HUDEP-2 (cell line): ENCODE data around the gene MEG3.

Source experiments
- DNase-seq, 76 experiments: peaks; one replicate each; lab custom pipeline; 2025; ENCODE audit not compliant: unreplicated experiment in 76 of 76; lab: John Stamatoyannopoulos, UW

The MEG3 gene

DNA sequence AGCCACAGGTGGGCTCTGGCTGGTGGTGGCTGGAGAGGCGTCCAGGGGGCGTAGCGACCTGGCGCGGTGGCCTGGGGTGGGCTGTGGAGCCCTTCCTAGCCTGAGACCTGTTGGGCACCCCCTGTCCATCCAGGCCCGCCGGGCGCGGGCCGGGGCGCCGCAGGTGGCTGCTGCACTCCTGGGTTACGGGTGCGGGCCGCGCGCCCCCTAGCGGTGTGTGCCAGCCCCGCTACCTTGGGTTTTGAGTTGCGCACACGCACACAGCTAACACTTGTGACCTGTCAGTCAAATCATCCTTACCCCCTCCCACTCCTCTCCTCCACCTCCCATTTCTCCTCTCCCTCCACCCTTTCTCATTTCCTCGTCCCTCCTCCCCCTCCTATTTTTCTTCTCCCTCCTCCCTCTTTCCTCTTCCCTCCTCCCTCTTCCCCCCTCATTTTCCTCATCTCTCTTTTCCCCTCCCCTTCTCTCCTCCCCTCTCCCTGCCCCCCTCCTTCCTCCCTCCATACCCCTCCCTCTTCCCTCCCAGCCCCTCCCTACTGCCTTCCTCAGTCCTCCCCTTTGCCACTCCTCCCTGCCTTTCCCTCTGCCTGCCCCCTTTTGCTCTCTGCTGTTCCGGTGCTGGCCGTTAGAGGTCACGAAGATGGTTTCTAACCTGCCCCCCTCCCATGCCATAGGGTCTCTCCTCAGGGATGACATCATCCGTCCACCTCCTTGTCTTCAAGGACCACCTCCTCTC is 2.3 kb downstream of the MEG3 start:
- DNase-seq: no peak

DNA sequence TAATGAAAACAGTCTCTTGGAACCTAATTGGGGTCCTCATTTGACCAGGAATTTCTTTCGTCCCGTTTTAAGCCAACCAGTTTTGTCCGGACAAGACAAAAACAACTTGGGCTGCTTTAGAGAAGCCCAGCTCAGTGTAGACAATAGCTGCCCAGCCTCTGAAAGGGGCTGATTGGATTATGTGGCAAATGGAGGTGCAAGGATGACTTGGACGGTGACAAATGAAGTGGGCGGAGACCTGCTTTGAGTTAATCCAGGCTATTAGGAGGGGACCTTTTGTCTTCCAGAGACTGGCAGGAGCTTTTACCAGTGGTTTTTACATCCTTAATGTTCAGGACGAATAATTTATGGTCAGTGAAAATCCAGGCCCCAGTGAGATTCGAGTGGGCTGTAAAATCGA is 4.8 kb downstream of the MEG3 start:
- DNase-seq: no peak

DNA sequence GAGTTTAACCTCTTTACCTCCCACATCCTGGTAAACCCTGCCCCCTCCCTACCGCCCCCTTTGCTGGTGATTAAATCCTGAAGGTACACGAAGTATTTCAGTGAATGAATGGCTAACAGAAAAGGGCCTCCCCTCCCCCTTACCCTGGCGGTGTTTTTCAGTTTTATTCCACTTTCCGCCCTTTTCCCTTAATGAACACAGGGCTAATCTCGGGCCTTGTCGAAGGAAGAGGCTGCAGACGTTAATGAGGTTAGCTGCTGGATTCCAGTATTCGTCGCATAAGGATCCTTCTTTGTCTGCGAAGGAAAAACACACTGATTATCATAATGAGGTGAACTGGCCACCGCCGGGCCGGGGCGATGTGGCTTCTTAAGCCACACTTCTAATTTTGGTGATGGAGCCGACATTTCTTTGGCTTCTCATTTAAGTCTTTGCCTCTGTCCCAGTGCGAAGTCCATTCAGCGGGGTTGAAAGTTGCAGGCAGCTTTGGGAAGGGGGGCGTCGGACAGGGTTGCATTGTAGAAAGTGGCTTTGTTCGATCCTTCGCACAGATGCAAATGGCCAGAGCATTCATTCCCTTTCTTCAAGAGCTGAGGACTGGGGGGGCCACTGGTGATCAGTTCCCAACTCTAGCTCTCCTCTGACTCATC is 6.5 kb downstream of the MEG3 start:
- DNase-seq: no peak

DNA sequence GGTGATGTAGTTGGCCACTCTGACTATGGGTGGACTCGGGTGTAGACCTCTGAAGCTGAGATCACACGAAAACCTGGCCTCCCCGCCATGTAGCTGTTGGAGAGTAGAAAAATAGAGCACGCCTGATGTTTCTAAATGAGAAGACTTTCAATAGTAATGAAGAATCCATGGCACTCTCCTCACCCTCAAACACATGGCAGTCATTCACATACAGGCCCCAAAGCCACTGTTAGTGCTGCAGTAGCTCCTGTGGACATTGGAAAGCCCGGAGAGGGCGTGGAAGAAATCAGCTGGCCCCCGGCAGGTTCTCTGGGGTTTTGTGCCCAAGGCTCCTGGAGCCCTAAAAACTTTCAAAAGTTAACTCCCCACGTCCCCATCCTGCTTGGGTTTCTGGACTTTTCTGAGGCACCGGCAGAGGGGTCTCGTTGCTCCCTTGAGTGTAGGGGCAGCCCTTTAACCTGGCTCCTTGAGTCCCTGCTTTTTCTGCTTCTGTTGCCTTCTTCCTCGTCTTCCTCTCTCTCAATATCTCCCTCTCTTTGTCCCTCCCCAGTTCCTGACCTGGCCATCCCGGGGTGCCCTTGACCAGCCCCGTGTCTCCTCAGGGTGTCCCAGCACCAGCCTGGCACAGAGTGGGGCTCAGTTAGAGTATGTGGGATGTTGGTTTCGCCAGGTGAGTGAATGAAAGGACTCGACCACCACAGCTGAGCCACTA is 8.3 kb downstream of the MEG3 start:
- no peak for DNase-seq

DNA sequence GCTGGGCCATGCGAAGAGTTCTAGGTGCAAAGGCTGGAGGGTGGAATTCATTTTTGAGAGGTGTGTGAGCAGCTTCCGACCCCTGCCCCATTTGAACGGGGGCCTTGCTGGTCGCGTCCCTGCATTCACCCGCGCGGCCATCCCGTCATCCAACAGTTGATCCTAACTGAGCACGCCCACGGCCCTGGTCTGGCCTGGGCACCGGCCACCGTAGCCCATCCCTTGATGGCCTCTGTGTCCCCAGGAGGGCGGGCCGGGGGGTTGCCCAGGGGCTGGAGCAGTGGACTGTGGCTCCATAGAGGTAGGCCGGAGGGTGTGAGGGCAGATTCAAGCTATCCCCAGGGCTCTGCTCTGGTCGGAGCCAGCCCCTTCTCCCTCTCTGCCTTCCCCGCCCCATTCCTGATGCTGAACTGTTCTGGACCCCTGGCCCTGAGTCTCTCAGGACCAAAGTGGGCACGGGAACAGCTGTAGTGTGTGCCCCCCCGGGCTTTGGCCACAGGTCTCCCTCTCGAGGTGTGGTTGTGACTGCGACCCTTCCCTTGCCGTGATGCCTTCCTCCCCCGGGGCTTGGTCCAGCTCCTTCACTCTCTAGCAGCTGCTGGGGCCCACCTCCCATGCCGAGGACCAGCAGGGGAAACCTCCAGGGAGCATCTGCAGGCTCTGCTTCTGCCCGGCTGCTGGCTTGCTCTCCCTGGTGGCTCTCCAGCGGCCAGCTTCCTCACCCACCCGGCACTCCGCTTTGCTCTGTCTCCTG is 9.1 kb downstream of the MEG3 start:
- DNase-seq: no peak

DNA sequence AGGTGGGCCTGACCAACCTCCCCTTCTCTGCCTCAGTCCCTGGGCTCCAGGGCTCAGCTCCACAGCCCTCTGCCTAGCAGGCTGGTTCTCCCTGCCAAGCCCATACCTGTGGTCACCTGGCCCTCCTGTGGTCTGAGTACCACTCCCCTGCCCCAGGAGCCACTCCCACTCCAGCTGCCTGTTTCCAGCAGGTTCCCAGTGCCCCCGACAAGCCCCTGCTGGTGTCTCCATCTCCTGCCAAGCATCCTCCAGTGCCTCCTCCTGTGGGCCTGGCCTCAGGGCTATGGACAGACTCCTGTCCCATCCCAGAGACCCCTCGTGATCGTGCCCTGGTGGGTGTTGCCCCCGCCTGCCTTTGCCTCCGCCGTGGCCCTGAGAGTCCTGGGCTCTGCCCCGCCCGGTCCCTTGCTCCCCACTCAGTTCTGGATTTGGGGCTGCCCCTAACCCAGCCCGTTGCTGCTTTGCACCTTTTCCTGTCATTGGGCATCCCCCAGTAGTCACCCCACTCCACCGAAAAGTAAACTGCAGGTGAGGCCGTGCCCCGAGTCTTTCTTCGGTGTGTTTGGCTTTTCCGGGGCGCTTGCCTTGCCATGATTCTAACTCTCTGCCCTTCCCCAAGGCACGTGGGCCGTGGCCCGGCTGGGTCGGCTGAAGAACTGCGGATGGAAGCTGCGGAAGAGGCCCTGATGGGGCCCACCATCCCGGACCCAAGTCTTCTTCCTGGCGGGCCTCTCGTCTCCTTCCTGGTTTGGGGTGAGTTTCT is 9.8 kb downstream of the MEG3 start:
- DNase-seq: no peak

DNA sequence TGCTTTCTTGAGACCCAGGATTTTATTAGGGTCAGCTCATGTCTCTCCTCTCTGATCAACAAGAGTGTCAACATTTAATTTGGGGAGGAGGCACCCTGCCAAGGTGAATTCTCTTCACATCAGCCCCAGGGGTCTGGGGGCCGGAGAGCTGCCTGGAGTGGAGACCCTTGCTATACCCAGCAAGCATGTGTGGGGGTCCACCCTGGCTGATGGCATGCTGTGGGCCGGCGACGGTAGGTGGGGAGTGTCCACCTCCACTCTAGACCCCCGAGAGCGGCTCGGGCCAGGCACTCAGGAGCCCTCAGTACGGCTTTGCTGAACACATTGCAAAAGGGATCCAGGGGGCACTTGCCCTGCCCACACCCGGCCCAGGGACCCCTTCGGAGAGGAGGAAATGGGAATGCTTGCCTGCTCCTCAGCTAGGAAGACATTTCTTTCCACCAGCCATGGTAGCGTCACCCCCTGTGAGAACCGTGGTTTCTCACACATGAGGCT is 10.4 kb downstream of the MEG3 start:
- DNase-seq: no peak

DNA sequence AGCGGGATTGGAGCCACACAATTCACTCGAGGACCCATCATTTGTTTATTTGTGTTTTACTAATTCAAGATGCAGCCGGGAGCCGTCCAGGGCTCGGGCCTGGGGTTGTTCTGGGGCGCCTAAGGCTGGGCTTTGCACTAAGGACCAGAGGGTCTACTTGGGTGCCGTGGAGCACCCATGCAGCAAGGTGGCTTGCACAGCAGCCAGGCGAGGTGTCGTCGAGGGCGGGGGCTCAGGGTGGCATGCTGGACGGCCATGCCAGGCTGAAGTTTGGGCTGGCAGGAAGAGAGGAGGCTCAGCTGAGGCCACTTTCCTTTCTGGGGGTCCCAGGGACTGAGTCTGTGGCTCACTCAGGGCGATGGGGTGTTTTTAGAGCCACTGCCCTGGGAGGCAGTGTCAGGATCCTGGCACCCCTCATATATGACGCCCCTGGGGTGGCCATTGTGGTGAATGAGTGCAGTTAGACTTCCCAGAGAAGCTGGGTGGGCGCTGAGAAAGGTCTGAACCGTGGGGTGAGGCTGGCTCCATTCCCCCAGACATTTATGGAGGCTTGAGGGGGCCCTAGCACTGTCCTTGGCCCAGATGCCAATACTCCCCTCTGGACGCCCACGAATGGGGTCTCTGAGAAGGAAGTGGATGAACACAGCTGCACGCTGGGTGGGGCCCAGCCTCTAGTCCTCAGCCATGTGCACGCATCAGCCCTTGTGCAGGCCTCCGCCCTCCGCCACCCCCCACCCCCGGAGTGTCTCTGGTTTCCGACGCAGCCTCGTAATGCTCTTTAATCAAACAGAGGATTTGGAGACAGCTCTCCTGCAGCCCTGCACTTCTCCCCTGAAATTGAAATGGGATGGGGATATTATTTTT is 11.3 kb downstream of the MEG3 start:
- no peak for DNase-seq

DNA sequence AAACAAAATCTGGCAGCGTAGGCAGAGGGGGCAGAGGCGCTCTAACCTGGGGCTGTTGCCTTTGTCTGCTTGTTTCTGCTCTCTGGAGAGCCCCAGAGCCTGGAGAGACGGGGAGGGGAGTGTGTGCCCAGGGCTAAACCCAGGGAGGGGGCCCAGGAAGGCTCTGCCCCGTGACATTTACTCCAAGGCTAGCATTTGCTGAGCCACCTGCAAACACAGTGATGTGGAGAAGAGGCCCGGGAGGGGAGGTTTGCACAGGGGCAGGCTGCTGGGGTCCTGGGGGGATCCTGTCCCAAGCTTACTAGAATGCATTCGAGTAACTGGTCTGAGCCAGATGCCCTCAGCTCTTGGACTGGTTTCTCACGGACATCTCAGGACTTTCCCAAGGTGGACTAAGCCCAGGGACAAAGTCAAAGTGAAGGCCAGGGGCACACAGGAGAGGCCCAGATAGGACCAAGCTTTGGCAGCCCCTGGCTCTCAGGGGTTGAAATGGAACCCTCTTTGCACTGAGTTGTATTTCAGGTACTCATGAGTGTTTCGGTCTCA is 12.0 kb downstream of the MEG3 start:
- no peak for DNase-seq

DNA sequence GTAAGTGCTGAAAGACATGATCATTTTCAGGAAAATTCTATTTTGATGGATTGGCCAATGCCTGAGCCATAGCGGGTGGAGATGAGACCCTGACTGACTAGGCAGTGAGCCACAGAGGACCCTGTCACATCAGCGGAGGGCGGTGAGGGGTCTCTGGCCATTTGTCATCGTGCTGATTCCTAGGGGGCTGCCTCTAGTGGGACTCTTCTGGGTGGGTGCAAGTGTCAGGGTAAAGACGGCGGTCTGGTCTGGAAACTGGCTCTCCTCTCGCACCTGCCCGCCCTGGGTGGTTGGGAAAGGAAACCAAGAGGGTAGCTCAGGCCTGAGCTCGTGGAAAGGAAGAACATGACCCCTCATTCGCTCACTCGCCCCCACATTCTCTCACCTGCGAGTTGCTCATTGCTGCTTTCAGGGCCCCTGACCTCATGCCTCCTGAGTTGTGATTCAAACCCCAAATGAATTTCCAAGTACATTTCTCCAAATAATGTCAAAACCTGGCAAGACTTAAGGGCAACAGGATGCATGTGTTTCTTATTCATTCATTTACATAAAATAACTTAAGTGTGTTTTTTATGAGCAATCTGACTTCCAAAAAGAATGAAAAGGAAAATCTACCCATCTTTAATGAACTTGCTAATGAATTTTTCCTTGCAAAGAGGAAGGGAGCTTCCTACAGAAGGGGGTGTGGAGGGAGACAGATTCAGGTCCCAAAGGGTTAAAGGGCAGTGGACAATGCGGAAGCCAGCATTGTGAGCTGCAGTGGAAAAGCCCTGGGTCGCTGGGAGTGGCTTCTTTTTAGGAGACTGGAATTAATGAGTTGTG is 12.8 kb downstream of the MEG3 start:
- DNase-seq: no peak

DNA sequence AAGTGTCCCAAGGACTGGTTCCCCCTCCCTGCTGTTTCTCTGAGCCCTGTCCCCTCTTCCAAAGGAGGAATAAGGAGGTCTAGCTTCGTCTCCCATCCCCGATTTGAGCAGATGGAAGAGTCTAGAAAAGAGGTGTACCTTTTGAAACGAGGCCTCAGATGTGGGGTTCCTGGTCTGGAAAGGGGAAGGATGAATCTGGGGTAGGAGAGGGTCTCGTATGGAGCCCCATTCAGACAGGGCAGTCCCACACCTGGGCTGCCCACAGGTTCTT is 13.3 kb downstream of the MEG3 start:
- no peak for DNase-seq

DNA sequence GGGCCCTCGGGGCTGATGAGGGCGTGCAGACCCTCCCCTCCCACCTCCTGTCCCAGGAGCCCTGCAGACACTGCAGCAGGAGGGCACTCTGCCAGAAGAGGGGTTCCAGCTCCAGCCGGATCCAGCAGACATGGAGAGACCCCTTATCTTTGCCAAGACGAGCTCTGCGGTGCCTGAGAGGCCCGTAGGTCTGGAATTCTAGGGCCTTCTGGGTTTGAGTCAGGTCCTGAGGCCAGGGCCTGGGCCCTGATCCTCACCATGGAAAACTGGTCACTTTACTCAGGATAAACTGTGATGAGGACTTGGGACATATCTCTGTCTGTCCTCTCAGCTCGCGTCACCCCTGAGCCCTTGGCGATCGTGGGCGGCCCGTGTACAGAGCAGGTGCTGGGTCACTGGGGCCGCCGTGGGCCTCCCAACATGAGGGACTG is 13.8 kb downstream of the MEG3 start:
- no peak for DNase-seq

DNA sequence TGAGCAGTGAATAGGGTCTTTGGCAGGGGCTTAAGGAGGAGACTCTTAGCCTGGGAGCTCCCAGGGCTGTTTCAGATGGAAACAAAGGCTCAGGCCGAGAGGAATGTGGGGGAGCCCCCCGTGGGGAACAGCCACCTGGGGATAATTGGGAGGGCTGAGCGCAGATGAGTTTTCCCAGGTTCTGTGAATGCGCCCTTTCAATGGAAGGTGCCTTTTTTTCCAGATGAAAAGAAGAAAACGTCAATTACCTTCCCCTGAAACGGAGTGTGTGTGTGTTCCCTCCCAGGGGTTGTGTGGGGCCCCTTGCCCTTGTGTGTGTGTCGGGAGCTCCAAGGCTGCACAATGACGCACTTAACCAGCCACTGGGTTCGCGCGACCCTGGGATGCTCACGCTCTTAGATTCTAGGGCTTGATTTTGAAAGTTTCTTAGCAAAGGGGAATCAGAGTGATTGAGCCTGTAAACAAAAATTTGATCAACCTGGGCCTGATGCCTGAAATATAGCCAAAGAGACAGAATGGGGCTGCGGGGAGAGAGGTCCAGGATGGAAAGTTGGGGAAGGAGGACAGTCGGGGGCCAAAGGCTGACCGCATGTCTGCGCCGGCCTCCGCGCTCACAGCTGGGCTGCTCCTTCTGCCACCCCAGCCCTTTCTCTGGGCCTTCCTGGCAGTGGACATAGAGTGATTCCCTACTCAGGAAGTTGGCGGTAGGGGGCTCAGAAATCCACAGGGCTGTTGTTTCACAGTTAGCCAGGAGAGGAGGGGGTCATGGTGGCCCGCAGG is 14.6 kb downstream of the MEG3 start:
- DNase-seq: no peak

DNA sequence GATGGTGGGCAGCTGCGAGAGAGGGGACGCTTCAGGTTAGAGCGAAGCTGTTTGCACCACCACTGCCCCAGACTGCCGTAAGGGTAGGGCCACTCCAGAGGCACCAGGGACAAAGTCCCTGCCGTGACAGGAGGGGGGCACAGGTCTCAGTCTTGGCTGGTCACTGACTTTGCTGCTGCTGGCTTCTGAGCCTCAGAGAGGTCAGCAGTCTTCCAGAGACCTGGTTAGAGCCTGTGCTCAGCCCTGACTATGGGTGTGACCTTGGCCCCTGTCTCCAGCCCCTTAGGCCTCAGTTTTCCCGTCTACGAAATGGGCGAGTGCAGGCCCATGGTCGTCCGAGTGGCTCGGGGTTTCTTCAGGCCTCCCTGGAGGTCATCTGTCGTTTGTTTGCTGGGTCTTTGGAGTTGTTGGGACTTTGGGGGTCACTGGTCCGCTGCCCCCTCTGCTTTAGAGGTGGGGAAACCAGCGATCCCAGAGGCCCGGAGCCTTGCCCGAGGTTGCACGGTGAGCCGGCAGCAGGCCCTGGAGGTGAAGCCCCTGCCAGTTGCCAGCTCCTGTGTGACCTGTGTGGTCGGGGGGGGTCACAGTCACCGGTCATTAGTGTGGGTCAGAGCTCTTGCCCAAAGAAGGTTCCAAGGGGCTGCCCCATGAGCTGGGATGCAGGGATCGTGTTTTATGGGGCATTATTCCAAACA is 15.3 kb downstream of the MEG3 start:
- no peak for DNase-seq

DNA sequence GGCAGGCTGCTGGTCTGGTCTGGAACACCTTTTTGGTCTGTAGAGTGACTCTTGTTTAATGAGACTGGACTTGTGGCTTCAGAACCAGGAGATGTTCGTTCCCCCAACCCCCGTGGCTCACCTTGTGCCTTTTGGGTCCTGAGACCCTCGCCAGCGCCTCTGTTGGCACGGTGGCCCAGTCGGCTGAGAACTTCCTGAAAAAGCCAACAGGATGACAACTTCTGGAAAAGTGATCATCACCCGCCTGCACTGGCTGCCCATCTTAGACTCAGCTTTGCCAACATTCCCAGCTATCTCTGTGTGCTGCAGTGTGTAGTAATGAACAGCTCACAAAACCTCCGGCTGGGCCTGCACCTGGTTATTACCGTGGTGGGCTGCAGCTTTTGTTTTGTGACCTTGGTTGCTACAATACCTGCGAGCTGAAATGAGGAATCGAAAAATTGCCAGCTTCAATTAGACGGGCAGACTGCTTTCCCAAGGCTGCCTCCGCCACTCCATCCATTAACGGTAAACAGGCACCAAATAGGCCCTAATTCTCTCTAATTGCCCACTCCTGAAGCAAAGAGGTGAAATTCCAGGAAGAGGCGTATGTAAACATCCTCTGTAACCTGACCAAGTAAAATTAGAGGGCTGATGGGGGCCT is 16.0 kb downstream of the MEG3 start:
- no peak for DNase-seq

DNA sequence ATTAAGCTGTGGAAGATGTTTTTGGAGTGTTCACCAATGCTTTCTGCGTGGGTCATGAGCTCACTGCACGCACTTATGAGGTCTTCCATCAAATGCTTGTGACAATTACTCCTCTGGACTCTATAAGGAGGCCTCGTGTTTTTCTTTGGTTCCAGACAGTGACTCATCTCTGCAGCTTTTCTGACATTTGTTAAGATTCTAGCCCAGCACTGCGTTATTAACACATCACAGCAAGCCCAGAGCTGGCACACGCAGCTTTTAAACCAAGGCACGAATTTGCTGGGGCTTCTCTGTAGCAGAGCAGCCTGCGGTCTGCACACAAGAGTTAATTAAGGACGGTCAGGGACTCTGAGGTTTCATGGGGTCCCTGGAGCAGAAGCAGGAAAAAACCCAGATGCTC is 16.9 kb downstream of the MEG3 start:
- DNase-seq: no peak

DNA sequence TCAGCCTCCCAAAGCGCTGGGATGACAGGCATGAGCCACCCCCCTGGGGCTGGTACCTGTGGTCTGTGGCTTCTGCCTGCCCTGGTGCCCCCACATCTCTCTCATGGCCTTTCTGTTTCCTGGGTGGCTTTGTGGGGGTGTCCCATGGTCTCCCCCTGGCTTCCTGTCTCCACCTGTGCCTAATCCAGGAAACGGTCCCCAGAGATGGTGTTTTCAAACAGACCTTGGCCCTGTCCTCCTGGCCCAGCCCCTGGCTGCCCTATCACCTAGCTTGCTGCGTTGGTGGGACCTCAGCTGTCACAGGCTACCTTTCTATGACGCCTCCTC is 18.1 kb downstream of the MEG3 start:
- no peak for DNase-seq
